HCT116 (cell line): ENCODE measurements around the gene RAPGEFL1.

ENCODE experiments used
- POLR2AphosphoS5 ChIP-seq: IDR thresholded peaks from 2 replicates; pipeline ENCODE4 v1.6.1; 2011; ENCODE audit warnings: mild to moderate bottlenecking, low read depth, low read length, moderate library complexity
- TF ChIP-seq, protein P1 (sequence below), 3 experiments: fragments of 200-600 bp in 1 of 3; sonication (generic) in 1 of 3; IDR thresholded peaks in 2 of 3; conservative IDR thresholded peaks in 1 of 3; 2 replicates each; pipeline ENCODE4 v1.5.1; 2012 to 2017; ENCODE audit warnings: low read depth in 2 of 3, low read length in 2 of 3, antibody characterized with exemption in 1 of 3, borderline replicate concordance in 1 of 3, control low read depth in 1 of 3, mild to moderate bottlenecking in 1 of 3, mixed read lengths in 1 of 3, mixed run types in 1 of 3, moderate library complexity in 1 of 3; ENCODE audit not compliant: insufficient read depth in 1 of 3

DNA sequence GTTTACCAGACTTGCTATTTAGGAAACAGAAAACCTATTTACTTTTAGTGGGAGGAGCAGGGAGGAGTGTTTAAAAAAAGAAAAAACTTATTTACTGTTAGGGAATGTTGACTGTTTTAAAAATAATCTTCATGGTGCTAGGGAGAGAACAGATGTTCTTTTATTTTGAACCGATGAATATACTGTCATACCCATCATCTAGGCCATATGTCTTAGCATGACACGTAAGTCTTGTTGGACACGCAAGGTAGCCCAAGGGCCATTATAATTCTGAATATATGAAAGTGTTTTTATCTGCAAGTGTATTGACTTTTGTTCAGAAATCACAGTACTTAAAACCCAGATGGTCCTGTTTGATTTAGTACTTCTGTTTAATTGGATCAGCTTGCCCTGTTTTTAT, 53.4 kb downstream of the RAPGEFL1 start:
- TF ChIP-seq POLR2AphosphoS5: no peak
- TF ChIP-seq, protein P1, sequence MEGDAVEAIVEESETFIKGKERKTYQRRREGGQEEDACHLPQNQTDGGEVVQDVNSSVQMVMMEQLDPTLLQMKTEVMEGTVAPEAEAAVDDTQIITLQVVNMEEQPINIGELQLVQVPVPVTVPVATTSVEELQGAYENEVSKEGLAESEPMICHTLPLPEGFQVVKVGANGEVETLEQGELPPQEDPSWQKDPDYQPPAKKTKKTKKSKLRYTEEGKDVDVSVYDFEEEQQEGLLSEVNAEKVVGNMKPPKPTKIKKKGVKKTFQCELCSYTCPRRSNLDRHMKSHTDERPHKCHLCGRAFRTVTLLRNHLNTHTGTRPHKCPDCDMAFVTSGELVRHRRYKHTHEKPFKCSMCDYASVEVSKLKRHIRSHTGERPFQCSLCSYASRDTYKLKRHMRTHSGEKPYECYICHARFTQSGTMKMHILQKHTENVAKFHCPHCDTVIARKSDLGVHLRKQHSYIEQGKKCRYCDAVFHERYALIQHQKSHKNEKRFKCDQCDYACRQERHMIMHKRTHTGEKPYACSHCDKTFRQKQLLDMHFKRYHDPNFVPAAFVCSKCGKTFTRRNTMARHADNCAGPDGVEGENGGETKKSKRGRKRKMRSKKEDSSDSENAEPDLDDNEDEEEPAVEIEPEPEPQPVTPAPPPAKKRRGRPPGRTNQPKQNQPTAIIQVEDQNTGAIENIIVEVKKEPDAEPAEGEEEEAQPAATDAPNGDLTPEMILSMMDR (IDR thresholded peaks at IDR 0.05 in 2 of 3, conservative IDR thresholded peaks at IDR 0.05 in 1 of 3; ENCODE audit: borderline replicate concordance in 1 of 3, insufficient read depth in 1 of 3, low read depth in 2 of 3, low read length in 2 of 3): no peak
